C4-2B (cell line): ENCODE results near the gene IWS1.

ENCODE experiments used
- ZFX ChIP-seq: fragments of 450-650 bp; IDR thresholded peaks from 2 replicates; pipeline ENCODE4 v1.6.1; 2017
- TF ChIP-seq, protein P1 (sequence below): fragments of 450-650 bp; conservative IDR thresholded peaks from 2 replicates; pipeline ENCODE4 v1.5.1; 2017; ENCODE audit warnings: mild to moderate bottlenecking

- TF ChIP-seq, protein P1, sequence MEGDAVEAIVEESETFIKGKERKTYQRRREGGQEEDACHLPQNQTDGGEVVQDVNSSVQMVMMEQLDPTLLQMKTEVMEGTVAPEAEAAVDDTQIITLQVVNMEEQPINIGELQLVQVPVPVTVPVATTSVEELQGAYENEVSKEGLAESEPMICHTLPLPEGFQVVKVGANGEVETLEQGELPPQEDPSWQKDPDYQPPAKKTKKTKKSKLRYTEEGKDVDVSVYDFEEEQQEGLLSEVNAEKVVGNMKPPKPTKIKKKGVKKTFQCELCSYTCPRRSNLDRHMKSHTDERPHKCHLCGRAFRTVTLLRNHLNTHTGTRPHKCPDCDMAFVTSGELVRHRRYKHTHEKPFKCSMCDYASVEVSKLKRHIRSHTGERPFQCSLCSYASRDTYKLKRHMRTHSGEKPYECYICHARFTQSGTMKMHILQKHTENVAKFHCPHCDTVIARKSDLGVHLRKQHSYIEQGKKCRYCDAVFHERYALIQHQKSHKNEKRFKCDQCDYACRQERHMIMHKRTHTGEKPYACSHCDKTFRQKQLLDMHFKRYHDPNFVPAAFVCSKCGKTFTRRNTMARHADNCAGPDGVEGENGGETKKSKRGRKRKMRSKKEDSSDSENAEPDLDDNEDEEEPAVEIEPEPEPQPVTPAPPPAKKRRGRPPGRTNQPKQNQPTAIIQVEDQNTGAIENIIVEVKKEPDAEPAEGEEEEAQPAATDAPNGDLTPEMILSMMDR, result no peak
- no peak for TF ChIP-seq ZFX
These were observed 63.8 kb downstream of the IWS1 start for GRCh38 chr2:127462461-127462860.
